ES-I3 (cell line): ENCODE measurements around the gene ILF2.
A peak's percentile ranks its signal among the peaks of the same experiment; 100 is the strongest.

Experiments
- H3K36me3 ChIP-seq: 2 replicates; pipeline ENCODE4 v1.6.1; 2013; ENCODE audit warnings: mild to moderate bottlenecking, low read length, control low read depth, moderate library complexity; ENCODE audit not compliant: insufficient read depth
- H3K4me1 ChIP-seq: 2 replicates; pipeline ENCODE4 v1.6.1; 2013; ENCODE audit warnings: mild to moderate bottlenecking, control low read depth, low read length; ENCODE audit not compliant: insufficient read depth
- H3K9ac ChIP-seq: 2 replicates; pipeline ENCODE4 v1.6.1; 2013; ENCODE audit warnings: low read depth, mild to moderate bottlenecking, low read length, moderate library complexity
- H3K9me3 ChIP-seq: 2 replicates; pipeline ENCODE4 v1.6.1; 2013; ENCODE audit warnings: mild to moderate bottlenecking, low read length, moderate library complexity; ENCODE audit not compliant: control insufficient read depth, insufficient read depth

The ILF2 gene

GRCh38 chr1:153631047-153632022 is 39.5 kb downstream of the ILF2 start:
- Histone ChIP-seq H3K36me3 (0 out of 2 replicates have a peak, but pooled peaks cover 3% of the 10 kb centered on the region), H3K4me1 (peaks cover 18% of the 10 kb centered on the region; the same call in 1 of the 2 replicates), H3K9ac (no peak overlapping the region), H3K9me3 (no peaks in the 10 kb centered on the region)

GRCh38 chr1:153630384-153630783 is 40.4 kb downstream of the ILF2 start:
- Histone ChIP-seq H3K9ac (no peak overlapping the region), H3K4me1 (peaks cover 21% of the 10 kb centered on the region; the same call in 1 of the 2 replicates), H3K36me3 (no peaks in the 10 kb centered on the region), H3K9me3 (no peaks in the 10 kb centered on the region)

GRCh38 chr1:153629971-153630370 is 40.8 kb downstream of the ILF2 start:
- H3K9me3 ChIP-seq = no peaks in the 10 kb centered on the region
- no peak overlapping the region for H3K9ac ChIP-seq
- peaks cover 21% of the 10 kb centered on the region; the same call in 1 of the 2 replicates for H3K4me1 ChIP-seq
- H3K36me3 ChIP-seq = no peaks in the 10 kb centered on the region

- Histone ChIP-seq H3K9me3 (no peaks in the 10 kb centered on the region), H3K4me1 (peaks cover 21% of the 10 kb centered on the region; the same call in 1 of the 2 replicates), H3K9ac (no peak overlapping the region), H3K36me3 (no peaks in the 10 kb centered on the region)
Observed at GRCh38 chr1:153629343-153629665, 41.5 kb downstream of the ILF2 start.

- no peak overlapping the region for H3K9ac ChIP-seq
- peaks cover 26% of the 10 kb centered on the region for H3K4me1 ChIP-seq
- H3K36me3 ChIP-seq = no peaks in the 10 kb centered on the region
- H3K9me3 ChIP-seq = no peaks in the 10 kb centered on the region
Observed at GRCh38 chr1:153628638-153629342, 42.0 kb downstream of the ILF2 start.

- Histone ChIP-seq H3K4me1 (peaks cover 30% of the 10 kb centered on the region), H3K9ac (peak within 1 kb of the TSS; percentile 56), H3K9me3 (no peaks in the 10 kb centered on the region), H3K36me3 (no peaks in the 10 kb centered on the region)
Observed at GRCh38 chr1:153627715-153628626, 42.8 kb downstream of the ILF2 start, which contains the start of gene S100A1. S100A1 (plus strand) TSS chr1:153628434; CDS start chr1:153630522, 2,088 bp downstream.

- no peaks in the 10 kb centered on the region; the same call in 1 of the 2 replicates for H3K36me3 ChIP-seq
- no peaks in the 10 kb centered on the region for H3K9me3 ChIP-seq
- H3K9ac ChIP-seq = peak within 1 kb of the TSS; percentile 56
- H3K4me1 ChIP-seq = peaks cover 30% of the 10 kb centered on the region
Observed at GRCh38 chr1:153626904-153627714, 43.7 kb downstream of the ILF2 start, which contains the start of gene S100A13. S100A13 (minus strand) TSS chr1:153627505; CDS start chr1:153626472, 1,033 bp downstream.

GRCh38 chr1:153626477-153626903 is 44.3 kb downstream of the ILF2 start:
- peaks cover 30% of the 10 kb centered on the region for H3K4me1 ChIP-seq
- H3K9me3 ChIP-seq = no peaks in the 10 kb centered on the region
- H3K9ac ChIP-seq = peak overlapping the region; percentile 56
- no peaks in the 10 kb centered on the region; the same call in 1 of the 2 replicates for H3K36me3 ChIP-seq

- Histone ChIP-seq H3K9me3 (no peaks in the 10 kb centered on the region), H3K9ac (no peak overlapping the region), H3K4me1 (peaks cover 30% of the 10 kb centered on the region), H3K36me3 (no peaks in the 10 kb centered on the region; the same call in 1 of the 2 replicates)
Observed at GRCh38 chr1:153624965-153625611, 45.7 kb downstream of the ILF2 start.

- no peaks in the 10 kb centered on the region; the same call in none of the 2 replicates for H3K36me3 ChIP-seq
Observed at GRCh38 chr1:153623101-153623500, 47.7 kb downstream of the ILF2 start.

GRCh38 chr1:153619171-153619570 is 51.6 kb downstream of the ILF2 start:
- peaks cover 18% of the 10 kb centered on the region for H3K4me1 ChIP-seq
- H3K9ac ChIP-seq = no peak overlapping the region
- H3K9me3 ChIP-seq = no peaks in the 10 kb centered on the region
- H3K36me3 ChIP-seq = no peaks in the 10 kb centered on the region; the same call in none of the 2 replicates

More at GRCh38 chr1:153623101-153623500, 47.7 kb downstream of the ILF2 start:
- peaks cover 21% of the 10 kb centered on the region for H3K4me1 ChIP-seq
- H3K9ac ChIP-seq = no peak overlapping the region
- H3K9me3 ChIP-seq = no peaks in the 10 kb centered on the region

- peaks cover 15% of the 10 kb centered on the region; the same call in 1 of the 2 replicates for H3K4me1 ChIP-seq
- H3K9me3 ChIP-seq = no peaks in the 10 kb centered on the region
- H3K9ac ChIP-seq = no peak overlapping the region
- H3K36me3 ChIP-seq = no peaks in the 10 kb centered on the region; the same call in none of the 2 replicates
Observed at GRCh38 chr1:153617663-153618062, 53.1 kb downstream of the ILF2 start.
